ENCODE data around the gene CLTCL1. TPM values are rescaled to one million over a fixed set of nuclear protein-coding genes. Genes with fewer than 3 reads are reported as not detected.

CLTCL1 gene
- total RNA-seq, 4 donors from 2014 or later: 5.7 to 11.7 (median 8.4) TPM

- WGBS, 2 donors (ENCODE audit: low coverage in 1 of 2): 65 to 66% methylated on average over 2 of the region's 5 CpGs
- ATAC-seq: no peak
- Histone ChIP-seq H3K36me3 (peaks cover 0 to 64% of the 10 kb centered on the region in 2 donors), H3K27me3 (no peaks in the 10 kb centered on the region), H3K27ac (no peak overlapping the region), H3K4me1 (no peaks in the 10 kb centered on the region), H3K4me3 (no peak overlapping the region), H3K9me3 (no peaks in the 10 kb centered on the region)
- TF ChIP-seq EP300 (IDR thresholded peaks at IDR 0.05) (no peak), POLR2AphosphoS5 (IDR thresholded peaks at IDR 0.05) (no peak), CTCF (IDR thresholded peaks at IDR 0.05) (no peak), POLR2A (IDR thresholded peaks at IDR 0.05) (no peak)
Measured at GRCh38 chr22:19218541-19219233, 72.8 kb downstream of the CLTCL1 start.

GRCh38 chr22:19216579-19216978 is 74.9 kb downstream of the CLTCL1 start:
- Histone ChIP-seq H3K9me3 (no peaks in the 10 kb centered on the region), H3K4me3 (no peak overlapping the region), H3K27ac (no peak overlapping the region), H3K27me3 (no peaks in the 10 kb centered on the region), H3K36me3 (peaks cover 0 to 45% of the 10 kb centered on the region in 2 donors), H3K4me1 (no peaks in the 10 kb centered on the region)
- WGBS, 2 donors (ENCODE audit: low coverage in 1 of 2): 80 to 96% methylated on average over 1 to 3 of the region's 5 CpGs
- no peak for ATAC-seq
- no peak for TF ChIP-seq CTCF (IDR thresholded peaks at IDR 0.05)
- no peak for TF ChIP-seq POLR2AphosphoS5 (IDR thresholded peaks at IDR 0.05)
- no peak for TF ChIP-seq EP300 (IDR thresholded peaks at IDR 0.05)
- TF ChIP-seq POLR2A (IDR thresholded peaks at IDR 0.05): no peak

GRCh38 chr22:19215360-19215759 is 76.2 kb downstream of the CLTCL1 start:
- H3K36me3 ChIP-seq: peaks cover 0 to 34% of the 10 kb centered on the region in 2 donors
- no peaks in the 10 kb centered on the region for H3K4me1 ChIP-seq
- ATAC-seq: no peak
- H3K27ac ChIP-seq: no peak overlapping the region
- no peak overlapping the region for H3K4me3 ChIP-seq
- no peaks in the 10 kb centered on the region for H3K9me3 ChIP-seq
- no peak for TF ChIP-seq CTCF (IDR thresholded peaks at IDR 0.05)
- no peak for TF ChIP-seq POLR2A (IDR thresholded peaks at IDR 0.05)
- TF ChIP-seq EP300 (IDR thresholded peaks at IDR 0.05): no peak
- no peak for TF ChIP-seq POLR2AphosphoS5 (IDR thresholded peaks at IDR 0.05)
- H3K27me3 ChIP-seq: no peaks in the 10 kb centered on the region
- WGBS, 2 donors (ENCODE audit: low coverage in 1 of 2): 91 to 96% methylated on average over 6 to 9 of the region's 14 CpGs

- Histone ChIP-seq H3K27me3 (no peaks in the 10 kb centered on the region), H3K4me1 (no peaks in the 10 kb centered on the region), H3K9me3 (no peaks in the 10 kb centered on the region), H3K36me3 (peaks cover 0 to 36% of the 10 kb centered on the region in 2 donors), H3K4me3 (no peak overlapping the region), H3K27ac (no peak overlapping the region)
- WGBS, 2 donors (ENCODE audit: low coverage in 1 of 2): 27 to 37% methylated on average over 3 to 4 of the region's 4 CpGs
- TF ChIP-seq POLR2AphosphoS5 (IDR thresholded peaks at IDR 0.05) (no peak), POLR2A (IDR thresholded peaks at IDR 0.05) (no peak), CTCF (IDR thresholded peaks at IDR 0.05) (no peak), EP300 (IDR thresholded peaks at IDR 0.05) (no peak)
- no peak for ATAC-seq
Measured at GRCh38 chr22:19214078-19214473, 77.4 kb downstream of the CLTCL1 start.

GRCh38 chr22:19213442-19214077 is 78.0 kb downstream of the CLTCL1 start:
- ATAC-seq: no peak
- H3K4me1 ChIP-seq: no peaks in the 10 kb centered on the region
- peaks cover 0 to 41% of the 10 kb centered on the region in 2 donors for H3K36me3 ChIP-seq
- no peaks in the 10 kb centered on the region for H3K9me3 ChIP-seq
- TF ChIP-seq POLR2A (IDR thresholded peaks at IDR 0.05) (no peak), CTCF (IDR thresholded peaks at IDR 0.05) (no peak), POLR2AphosphoS5 (IDR thresholded peaks at IDR 0.05) (no peak), EP300 (IDR thresholded peaks at IDR 0.05) (no peak)
- no peaks in the 10 kb centered on the region for H3K27me3 ChIP-seq
- no peak overlapping the region for H3K27ac ChIP-seq
- WGBS, 2 donors (ENCODE audit: low coverage in 1 of 2): 62 to 71% methylated on average over 5 to 8 of the region's 9 CpGs
- H3K4me3 ChIP-seq: no peak overlapping the region
